Astrocyte (in vitro differentiated cells and primary cell): ENCODE data around the gene TIMP3.

Experiments
- CTCF ChIP-seq: IDR thresholded peaks from 2 replicates; pipeline ENCODE4 v1.5.1; 2011; ENCODE audit warnings: low read depth, mild to moderate bottlenecking, inconsistent platforms, low read length, moderate library complexity; ENCODE audit not compliant: insufficient read depth
- EZH2 ChIP-seq: IDR thresholded peaks from 2 replicates; pipeline ENCODE4 v1.6.1; 2012; ENCODE audit warnings: mild to moderate bottlenecking, low read length, inconsistent platforms; ENCODE audit not compliant: insufficient read depth

GRCh38 chr22:32823024-32823730, 21.7 kb downstream of the TIMP3 start:
- TF ChIP-seq CTCF = peak; percentile 45
- TF ChIP-seq EZH2 = no peak
